ENCODE measurements around the gene UBE2O. TPM values are rescaled to one million over a fixed set of nuclear protein-coding genes. Genes with fewer than 3 reads are reported as not detected.

The UBE2O gene
- total and polyA plus RNA-seq, 4 experiments from 2014 or later: 4.5 to 43.7 (median 28.5) TPM

DNA sequence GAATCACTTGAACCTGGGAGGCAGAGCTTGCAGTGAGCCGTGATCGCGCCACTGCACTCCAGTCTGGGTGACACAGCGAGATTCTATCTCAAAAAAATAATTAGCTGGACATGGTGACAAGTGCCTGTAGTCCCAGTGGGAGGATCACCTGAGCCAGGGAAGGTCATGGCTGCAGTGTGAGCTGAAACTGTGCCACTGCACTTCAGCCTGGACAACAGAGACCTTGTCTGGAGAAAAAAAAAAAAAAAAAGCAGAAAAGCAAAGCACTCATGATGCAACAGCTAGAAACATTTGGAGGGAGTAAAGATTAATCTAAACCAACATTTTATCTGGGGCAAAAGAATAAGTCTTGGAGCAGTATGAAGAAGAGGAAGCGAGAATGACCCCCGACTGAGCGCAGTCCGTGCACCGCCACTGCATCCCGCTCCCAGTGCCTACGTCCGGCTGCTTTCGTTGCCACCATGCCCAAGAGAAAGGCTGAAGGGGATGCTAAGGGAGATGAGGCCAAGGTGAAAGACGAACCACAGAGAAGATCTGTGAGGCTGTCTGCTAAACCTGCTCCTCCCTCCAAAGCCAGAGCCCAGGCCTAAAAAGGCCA is 107.5 kb downstream of the UBE2O start:
- Histone ChIP-seq H3K36me3 (ENCODE audit: insufficient read depth, low read length) (peaks cover 16% of the 10 kb centered on the region), H3K9me3 (ENCODE audit: control insufficient read depth in 1 of 2, low read length in 2 of 2) (no peaks in the 10 kb centered on the region), H3K27ac (ENCODE audit: low read depth, low read length) (no peak overlapping the region), H3K27me3 (ENCODE audit: insufficient read depth, low read length) (no peaks in the 10 kb centered on the region), H3K4me1 (ENCODE audit: insufficient read depth, low read length) (no peaks in the 10 kb centered on the region), H3K4me3 (ENCODE audit: low read length in 2 of 2) (no peak overlapping the region)
- peaks cover 32 to 40% of the 10 kb centered on the region in 2 donors for H3K36me3 Mint-ChIP-seq
- no peak for DNase-seq
- H3K4me3 Mint-ChIP-seq: no peak overlapping the region
- CTCF ChIA-PET (ENCODE audit: partially characterized antibody): interaction anchor here (0.8 to 1.5 kb wide), 3 partner anchors 15 to 59 kb away, joined by 3 read pairs; no protein-coding TSS in a partner anchor
- peaks cover 0 to 1% (median 0%) of the 10 kb centered on the region in 4 donors for H3K4me1 Mint-ChIP-seq
- POLR2A ChIA-PET (ENCODE audit: partially characterized antibody): interaction anchor here (1.2 kb wide), 1 partner anchor 9 kb away, joined by 3 read pairs; the partner anchor contains the start of gene PRPSAP1
- intact Hi-C loops (cut with micrococcal nuclease): no loop called here
- H3K9me3 Mint-ChIP-seq: no peaks in the 10 kb centered on the region
- peak overlapping the region in 1 of 7 donors; percentile 62 for H3K27ac Mint-ChIP-seq
- no peaks in the 10 kb centered on the region for H3K27me3 Mint-ChIP-seq

DNA sequence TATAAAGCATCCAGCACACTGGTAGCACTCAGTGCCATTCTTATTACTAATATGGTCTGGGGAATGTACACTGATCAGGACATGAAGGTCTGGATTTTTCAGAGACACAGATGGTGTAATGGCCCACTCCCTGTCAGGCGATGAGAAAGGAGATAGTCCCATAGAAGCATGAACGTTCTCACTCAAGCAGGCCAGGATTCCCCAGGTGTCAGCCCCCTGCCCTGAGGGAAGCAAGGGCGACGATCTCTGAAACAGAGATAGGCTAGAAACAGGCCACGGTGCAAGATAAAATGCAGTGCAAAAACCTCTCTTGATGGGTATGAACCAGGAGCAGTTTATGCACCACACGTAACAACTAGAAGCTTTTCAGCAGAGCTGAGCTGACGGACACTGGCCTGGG is 109.8 kb downstream of the UBE2O start:
- Histone ChIP-seq H3K36me3 (ENCODE audit: insufficient read depth, low read length) (peaks cover 16% of the 10 kb centered on the region), H3K4me1 (ENCODE audit: insufficient read depth, low read length) (no peaks in the 10 kb centered on the region), H3K9me3 (ENCODE audit: control insufficient read depth in 1 of 2, low read length in 2 of 2) (no peaks in the 10 kb centered on the region), H3K4me3 (ENCODE audit: low read length in 2 of 2) (no peak overlapping the region), H3K27ac (ENCODE audit: low read depth, low read length) (no peak overlapping the region), H3K27me3 (ENCODE audit: insufficient read depth, low read length) (no peaks in the 10 kb centered on the region)
- Mint-ChIP-seq H3K4me3 (no peak overlapping the region), H3K36me3 (peaks cover 41 to 48% of the 10 kb centered on the region in 2 donors), H3K27ac (no peak overlapping the region), H3K9me3 (no peaks in the 10 kb centered on the region), H3K4me1 (peaks cover 1 to 5% (median 4%) of the 10 kb centered on the region in 4 donors), H3K27me3 (no peaks in the 10 kb centered on the region)
- no peak for DNase-seq
- ChIA-PET POLR2A (ENCODE audit: partially characterized antibody) (no interaction called here), CTCF (ENCODE audit: partially characterized antibody) (no interaction called here)
- intact Hi-C loops (cut with micrococcal nuclease): no loop called here

DNA sequence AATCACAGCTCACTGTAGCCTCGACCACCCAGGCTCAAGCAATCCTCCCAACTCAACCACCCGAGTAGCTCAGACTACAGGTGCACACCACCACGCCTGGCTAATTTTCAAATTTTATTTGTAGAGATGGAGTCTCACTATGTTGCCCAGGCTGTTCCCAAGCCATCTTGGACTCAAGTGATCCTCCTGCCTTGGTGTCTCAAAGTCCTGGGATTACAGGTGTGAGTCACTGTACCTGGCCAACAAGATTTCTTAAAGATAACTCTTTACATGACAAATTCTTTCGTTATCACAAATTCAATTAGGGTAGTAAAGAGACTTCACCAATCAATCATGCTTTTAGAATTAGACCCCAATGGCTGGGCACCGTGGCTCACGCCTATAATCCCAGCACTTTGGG is 111.7 kb downstream of the UBE2O start:
- CTCF ChIA-PET (ENCODE audit: partially characterized antibody): interaction anchor here (0.6 to 1.3 kb wide), 3 partner anchors 37 to 109 kb away, joined by 3 read pairs; no protein-coding TSS in a partner anchor
- POLR2A ChIA-PET (ENCODE audit: partially characterized antibody): no interaction called here
- no peak overlapping the region for H3K27ac Mint-ChIP-seq

More for the DNA sequence above, 111.7 kb downstream of the UBE2O start:
- H3K27me3 Mint-ChIP-seq: no peaks in the 10 kb centered on the region
- no peak overlapping the region for H3K27ac ChIP-seq (ENCODE audit: low read depth, low read length)
- H3K9me3 Mint-ChIP-seq: no peaks in the 10 kb centered on the region
- DNase-seq: no peak
- peaks cover 10% of the 10 kb centered on the region for H3K36me3 ChIP-seq (ENCODE audit: insufficient read depth, low read length)
- H3K4me1 Mint-ChIP-seq: peaks cover 3 to 9% (median 5%) of the 10 kb centered on the region in 4 donors
- H3K4me1 ChIP-seq (ENCODE audit: insufficient read depth, low read length): no peaks in the 10 kb centered on the region
- no peak overlapping the region for H3K4me3 Mint-ChIP-seq
- H3K4me3 ChIP-seq (ENCODE audit: low read length in 2 of 2): no peak overlapping the region
- intact Hi-C loops (cut with micrococcal nuclease): no loop called here
- no peaks in the 10 kb centered on the region for H3K9me3 ChIP-seq (ENCODE audit: control insufficient read depth in 1 of 2, low read length in 2 of 2)
- peaks cover 28 to 39% of the 10 kb centered on the region in 2 donors for H3K36me3 Mint-ChIP-seq
- H3K27me3 ChIP-seq (ENCODE audit: insufficient read depth, low read length): no peaks in the 10 kb centered on the region

Other genes starting within 250 kb of the UBE2O start
- 10 to 100 TPM; 19.5 to 22.5 TPM for gene RNF157, start 212.7 kb downstream of the UBE2O start, total RNA-seq
- gene RNF157, start 212.7 kb downstream of the UBE2O start, polyA plus RNA-seq: 10 to 100 TPM in 1 of 2 donors, 1 to 10 TPM in 1; 4.0 to 20.5 TPM
- gene UBALD2, start 187.8 kb downstream of the UBE2O start, total RNA-seq: 100 to 1,000 TPM; 101 to 103 TPM
- 10 to 100 TPM in 1 of 2 donors, 1 to 10 TPM in 1; 6.2 to 11.1 TPM for gene UBALD2, start 187.8 kb downstream of the UBE2O start, polyA plus RNA-seq
- 1 to 10 TPM; 5.3 to 5.5 TPM for gene QRICH2, start 144.9 kb downstream of the UBE2O start, total RNA-seq
- under 1 TPM; 0.21 to 0.52 TPM for gene QRICH2, start 144.9 kb downstream of the UBE2O start, polyA plus RNA-seq
- gene PRPSAP1, start 99.2 kb downstream of the UBE2O start, total RNA-seq: 10 to 100 TPM; 63.4 to 65.8 TPM
- 10 to 100 TPM; 55.2 to 99.1 TPM for gene PRPSAP1, start 99.2 kb downstream of the UBE2O start, polyA plus RNA-seq
- under 1 TPM; 0.67 to 0.70 TPM for gene SPHK1, start 68.5 kb downstream of the UBE2O start, total RNA-seq
- under 1 TPM in 1 of 2 donors, not detected in 1; 0.29 TPM for gene SPHK1, start 68.5 kb downstream of the UBE2O start, polyA plus RNA-seq
- gene AANAT, start 14.5 kb upstream of the UBE2O start, total RNA-seq: not detected
- not detected for gene AANAT, start 14.5 kb upstream of the UBE2O start, polyA plus RNA-seq
- 10 to 100 TPM; 50.0 to 62.2 TPM for gene RHBDF2, start 48.3 kb upstream of the UBE2O start, total RNA-seq
- 10 to 100 TPM in 1 of 2 donors, 1 to 10 TPM in 1; 5.4 to 15.2 TPM for gene RHBDF2, start 48.3 kb upstream of the UBE2O start, polyA plus RNA-seq
- gene CYGB, start 84.6 kb upstream of the UBE2O start, total RNA-seq: not detected
- not detected for gene CYGB, start 84.6 kb upstream of the UBE2O start, polyA plus RNA-seq
- not detected for gene PRCD, start 86.9 kb upstream of the UBE2O start, total RNA-seq
- gene PRCD, start 86.9 kb upstream of the UBE2O start, polyA plus RNA-seq: not detected
- 1 to 10 TPM; 3.3 to 3.6 TPM for gene ST6GALNAC2, start 132.7 kb upstream of the UBE2O start, total RNA-seq
- gene ST6GALNAC2, start 132.7 kb upstream of the UBE2O start, polyA plus RNA-seq: 1 to 10 TPM in 1 of 2 donors, under 1 TPM in 1; 0.95 to 2.4 TPM
- gene ST6GALNAC1, start 190.6 kb upstream of the UBE2O start, total RNA-seq: 10 to 100 TPM; 12.7 to 14.6 TPM
- gene ST6GALNAC1, start 190.6 kb upstream of the UBE2O start, polyA plus RNA-seq: 10 to 100 TPM; 14.3 to 45.8 TPM

Data from CD4-positive, alpha-beta memory T cell (primary cell).